Measurements from ENCODE around the gene PPIL6.

DNA sequence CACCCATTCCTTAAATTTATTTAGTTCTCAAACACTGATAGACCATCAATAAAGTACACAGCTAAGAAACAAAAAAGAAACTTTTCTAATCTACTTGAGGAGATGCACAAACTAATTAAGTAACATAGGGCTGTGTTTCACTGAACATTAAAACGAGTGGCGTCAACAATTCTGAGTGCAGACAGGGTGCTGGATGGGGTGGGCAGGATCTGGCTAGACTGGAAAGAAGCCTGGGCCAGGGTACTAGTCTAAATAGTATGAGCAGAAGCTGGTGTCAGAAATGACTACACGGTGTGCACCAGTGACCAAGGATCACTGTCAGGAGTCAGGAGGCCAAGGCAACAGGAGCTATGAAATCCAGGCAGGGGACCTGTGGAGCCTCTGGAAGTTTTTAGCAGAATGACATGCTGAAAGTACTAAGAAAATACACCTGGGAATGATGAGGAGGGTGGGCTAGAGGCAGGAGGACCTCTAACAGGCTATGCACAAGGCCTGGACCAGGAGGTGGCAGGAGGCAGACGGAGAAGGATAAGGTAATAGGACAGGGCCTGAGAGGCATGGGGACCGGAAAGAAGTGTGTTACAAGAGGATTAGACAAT lies 29.3 kb upstream of the PPIL6 start:
- no peak for TF ChIP-seq POLR2A (IDR thresholded peaks at IDR 0.05)
- TF ChIP-seq, protein P1, sequence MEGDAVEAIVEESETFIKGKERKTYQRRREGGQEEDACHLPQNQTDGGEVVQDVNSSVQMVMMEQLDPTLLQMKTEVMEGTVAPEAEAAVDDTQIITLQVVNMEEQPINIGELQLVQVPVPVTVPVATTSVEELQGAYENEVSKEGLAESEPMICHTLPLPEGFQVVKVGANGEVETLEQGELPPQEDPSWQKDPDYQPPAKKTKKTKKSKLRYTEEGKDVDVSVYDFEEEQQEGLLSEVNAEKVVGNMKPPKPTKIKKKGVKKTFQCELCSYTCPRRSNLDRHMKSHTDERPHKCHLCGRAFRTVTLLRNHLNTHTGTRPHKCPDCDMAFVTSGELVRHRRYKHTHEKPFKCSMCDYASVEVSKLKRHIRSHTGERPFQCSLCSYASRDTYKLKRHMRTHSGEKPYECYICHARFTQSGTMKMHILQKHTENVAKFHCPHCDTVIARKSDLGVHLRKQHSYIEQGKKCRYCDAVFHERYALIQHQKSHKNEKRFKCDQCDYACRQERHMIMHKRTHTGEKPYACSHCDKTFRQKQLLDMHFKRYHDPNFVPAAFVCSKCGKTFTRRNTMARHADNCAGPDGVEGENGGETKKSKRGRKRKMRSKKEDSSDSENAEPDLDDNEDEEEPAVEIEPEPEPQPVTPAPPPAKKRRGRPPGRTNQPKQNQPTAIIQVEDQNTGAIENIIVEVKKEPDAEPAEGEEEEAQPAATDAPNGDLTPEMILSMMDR (IDR thresholded peaks at IDR 0.05), result no peak
